Heart left ventricle (tissue), 16 donors: Measurements from ENCODE around the gene ITGA7. TPM values are rescaled to one million over a fixed set of nuclear protein-coding genes. Genes with fewer than 3 reads are reported as not detected.

Source experiments
- ATAC-seq, 4 donors: fragments of 200-7000 bp; cut with Tn5 transposase; one replicate each; pipeline ENCODE4 v1.9.1; 2020 to 2022; ENCODE audit warnings: moderate library complexity in 4 of 4, mild to moderate bottlenecking in 3 of 4, moderate number of reproducible peaks in 1 of 4
- DNase-seq, 5 donors: peaks; one replicate each; pipeline ENCODE4 v3.0.0-alpha.2; 2020
- H3K27ac ChIP-seq, 12 donors: fragments of 200-600 bp; sonication (generic) in 4 of 12; one replicate each; pipeline versions ENCODE4 v1.5.0 to v1.8.0; 2016 to 2022; ENCODE audit warnings: mild to moderate bottlenecking in 2 of 12
- H3K27me3 ChIP-seq, 9 donors: fragments of 200-600 bp; sonication (generic) in 2 of 9; one replicate each; pipeline versions ENCODE4 v1.5.1 to v1.8.0; 2016 to 2022; ENCODE audit warnings: mild to moderate bottlenecking in 3 of 9
- H3K36me3 ChIP-seq, 9 donors: fragments of 200-600 bp; sonication (generic) in 2 of 9; one replicate each; pipeline versions ENCODE4 v1.5.0 to v1.8.0; 2018 to 2022; ENCODE audit warnings: mild to moderate bottlenecking in 2 of 9
- H3K4me1 ChIP-seq, 12 donors: fragments of 200-600 bp; sonication (generic) in 4 of 12; one replicate each; pipeline versions ENCODE4 v1.5.0 to v1.8.0; 2016 to 2022; ENCODE audit warnings: mild to moderate bottlenecking in 3 of 12
- H3K4me3 ChIP-seq, 12 donors: fragments of 200-600 bp; sonication (generic) in 4 of 12; one replicate each; pipeline versions ENCODE4 v1.5.0 to v1.8.0; 2017 to 2022; ENCODE audit warnings: mild to moderate bottlenecking in 9 of 12, moderate library complexity in 4 of 12
- H3K9me3 ChIP-seq, 12 donors: fragments of 200-600 bp; sonication (generic) in 4 of 12; one replicate each; pipeline versions ENCODE4 v1.5.0 to v1.8.0; 2016 to 2022; ENCODE audit warnings: mild to moderate bottlenecking in 1 of 12
- CTCF ChIP-seq, 12 donors: fragments of 200-600 bp; sonication (generic) in 4 of 12; IDR thresholded peaks; one replicate each; pipeline versions ENCODE4 v1.5.0 to v1.8.0; 2018 to 2022; ENCODE audit warnings: antibody characterized with exemption in 12 of 12, mild to moderate bottlenecking in 5 of 12
- POLR2A ChIP-seq, 2 donors: fragments of 450-650 bp; IDR thresholded peaks; one replicate each; pipeline ENCODE4 v1.6.1; 2017; ENCODE audit warnings: antibody characterized with exemption in 2 of 2, mild to moderate bottlenecking in 2 of 2, moderate library complexity in 2 of 2
- WGBS, 4 donors: extraction: QIAGEN DNeasy Blood & Tissue Kit in 2 of 4; methylation state at CpG; one replicate each; pipeline versions ENCODE4 v1.1.5 to v1.1.7; 2013 to 2018; 5-methylcytosine and 5-hydroxymethylcytosine counted together
- intact Hi-C, 10 donors: fragments of 100-400 bp; cut with DNase I; formaldehyde crosslinking; loops; one replicate each; pipeline versions ENCODE4 v1.11.1 to v1.14.2; 2022
- polyA plus RNA-seq, 2 donors: library from polyadenylated mRNA; stranded (reverse); fragments of 200-250 nt; gene quantifications; one replicate each; pipeline ENCODE4 v1.2.3, GENCODE V29; 2013
- total RNA-seq, 9 donors: library from RNA; depleted of rRNA in 2 of 9; stranded (reverse); fragments of >200 nt in 2 of 9; fragmentation: NEBNext Ultra II Directional in 3 of 9; extraction: Animal tissue kit (Norgen Biotek cat#: 25700) in 3 of 9; gene quantifications; one replicate each; pipeline versions ENCODE4 v1.1.0 to v1.2.4, GENCODE V29; 2016 to 2023
- donor health status: ischemic (EF 13 %, LVEDD 7.1; RV severe dilation, severe dysfunction).
- donor health status: healthy with polysubstance abuse.
- donor health status: DM: no; HTN: yes; CAD: no.
- donor health status: DM: no; HTN: no; CAD: no.
- donor health status: ischemic (EF 25% LVEDD 6.9; RV normal size, moderate dysfunction).
- donor health status: ischemic (EF 25% LVEDD 5.7; RV mildly dilated, moderate dysfunction).
- donor health status: healthy.
- donor health status: DM: yes; HTN: yes; CAD: no.
- donor health status: ischemic (EF 35%, LVEDD 5.7; RV mildly dilated, moderate dysfunction).
- donor health status: nonischemic (EF 11% LVEDD 7.7; RV severe dilation, severe dysfunction).
- donor health status: DM: yes; HTN: yes; CAD: no.
- donor health status: PGD.
- donor health status: ischemic (EF 29% LVEDD 5.4; RV normal size, mild dysfunction).
- donor health status: nonischemic (EF 23%, LVEDD 6.1; RV moderate dilation, normal function).

ITGA7 gene
- total and polyA plus RNA-seq, 11 donors = 173 to 1,007 (median 573) TPM

DNA sequence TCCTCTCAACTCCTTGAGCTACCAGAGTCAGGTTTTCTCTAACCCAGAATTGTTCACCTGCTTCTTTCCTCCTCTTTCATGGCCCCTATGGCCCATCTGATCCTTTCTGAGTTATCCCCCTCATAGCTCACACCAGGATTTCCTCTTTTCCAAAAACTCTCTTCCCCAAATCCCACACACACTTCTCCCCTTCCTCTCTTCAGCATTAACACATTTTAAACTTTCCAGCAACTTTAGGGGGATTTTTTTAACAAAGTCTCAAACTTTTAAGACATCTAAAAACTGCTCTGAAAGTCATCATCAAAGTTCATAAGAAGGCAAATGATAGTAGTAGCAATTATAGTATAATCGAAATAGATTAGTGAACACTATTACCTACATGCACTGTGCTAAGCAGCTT lies 63.1 kb downstream of the ITGA7 start:
- no peak for DNase-seq
- no peak overlapping the region for H3K4me3 ChIP-seq
- H3K4me1 ChIP-seq = peaks cover 0 to 47% (median 6%) of the 10 kb centered on the region in 12 donors
- no peak for ATAC-seq
- no peaks in the 10 kb centered on the region for H3K9me3 ChIP-seq
- no peak overlapping the region for H3K27ac ChIP-seq
- H3K36me3 ChIP-seq = no peaks in the 10 kb centered on the region
- TF ChIP-seq CTCF (IDR thresholded peaks at IDR 0.05) (no peak), POLR2A (IDR thresholded peaks at IDR 0.05) (no peak)
- intact Hi-C loops = no loop called here
- no peaks in the 10 kb centered on the region for H3K27me3 ChIP-seq
- 81 to 90% (median 89%) methylated on average over 1 of the region's 1 CpG for WGBS, 4 donors

DNA sequence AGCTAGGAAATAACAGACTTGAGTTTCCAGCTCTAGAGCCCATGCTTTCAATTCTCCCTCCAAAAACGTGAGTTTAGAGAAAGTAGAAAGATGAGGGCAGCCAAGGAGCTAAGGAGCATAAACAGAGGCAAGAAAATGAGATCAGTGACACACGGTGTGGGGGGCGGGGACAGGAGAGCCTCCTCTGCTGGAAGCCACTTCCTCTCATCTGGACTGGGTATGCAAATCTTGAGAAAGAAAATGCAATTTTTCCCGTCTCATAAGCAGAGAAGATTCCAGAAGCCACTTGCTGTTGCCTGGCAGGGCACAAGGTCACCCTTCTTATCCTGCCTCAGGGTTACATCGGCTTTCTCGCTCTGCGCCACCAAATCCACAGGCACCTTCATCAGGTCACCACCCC lies 65.0 kb downstream of the ITGA7 start:
- ATAC-seq (no peak), DNase-seq (no peak)
- Histone ChIP-seq H3K36me3 (no peaks in the 10 kb centered on the region), H3K4me1 (peaks cover 0 to 47% (median 6%) of the 10 kb centered on the region in 12 donors), H3K27ac (peak overlapping the region in 4 of 12 donors; percentile 7 to 83 (median 42)), H3K4me3 (no peak overlapping the region), H3K9me3 (no peaks in the 10 kb centered on the region), H3K27me3 (no peaks in the 10 kb centered on the region)
- intact Hi-C loops = no loop called here
- 73 to 76% (median 75%) methylated on average over 7 of the region's 7 CpGs for WGBS, 4 donors
- TF ChIP-seq POLR2A (IDR thresholded peaks at IDR 0.05) (no peak), CTCF (IDR thresholded peaks at IDR 0.05) (no peak)

GRCh38 chr12:55642267-55642666 lies 65.4 kb downstream of the ITGA7 start:
- H3K27ac ChIP-seq = peak overlapping the region in 4 of 12 donors; percentile 7 to 83 (median 42)
- H3K4me3 ChIP-seq = no peak overlapping the region
- no peaks in the 10 kb centered on the region for H3K9me3 ChIP-seq
- intact Hi-C loops = no loop called here
- peaks cover 0 to 46% (median 6%) of the 10 kb centered on the region in 12 donors for H3K4me1 ChIP-seq
- no peak for DNase-seq
- TF ChIP-seq POLR2A (IDR thresholded peaks at IDR 0.05) (no peak), CTCF (IDR thresholded peaks at IDR 0.05) (no peak)
- 41 to 78% (median 59%) methylated on average over 2 of the region's 2 CpGs for WGBS, 4 donors
- H3K27me3 ChIP-seq = no peaks in the 10 kb centered on the region
- no peaks in the 10 kb centered on the region for H3K36me3 ChIP-seq
- ATAC-seq = peak in 1 of 4 donors; percentile 12

DNA sequence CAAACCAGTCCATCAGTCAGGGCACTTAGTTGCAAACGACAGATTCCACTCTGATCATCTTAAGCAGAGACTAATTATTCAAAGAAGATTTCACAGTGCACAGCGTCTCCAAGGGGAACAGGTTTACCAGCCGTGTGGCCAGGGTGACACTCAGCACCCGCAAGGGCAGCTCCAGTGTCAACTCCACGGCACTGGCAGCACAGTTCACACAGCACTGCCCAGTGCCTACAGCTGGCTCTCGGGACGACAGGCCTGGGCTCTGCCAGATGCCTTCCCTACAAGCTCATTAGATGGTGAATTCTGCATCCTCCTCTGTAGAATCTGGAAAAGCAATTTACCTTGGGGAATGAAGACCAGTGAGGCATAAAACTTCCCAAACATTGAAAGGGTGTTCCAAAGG lies 66.1 kb downstream of the ITGA7 start:
- intact Hi-C loops = no loop called here
- no peaks in the 10 kb centered on the region for H3K27me3 ChIP-seq
- H3K27ac ChIP-seq = peak overlapping the region in 2 of 12 donors; percentile 34 to 83
- H3K4me1 ChIP-seq = peaks cover 0 to 40% (median 3%) of the 10 kb centered on the region in 12 donors
- no peaks in the 10 kb centered on the region for H3K9me3 ChIP-seq
- peak in 2 of 4 donors; percentile 21 to 45 for ATAC-seq
- no peaks in the 10 kb centered on the region for H3K36me3 ChIP-seq
- 67 to 73% (median 69%) methylated on average over 7 of the region's 7 CpGs for WGBS, 4 donors
- H3K4me3 ChIP-seq = no peak overlapping the region
- TF ChIP-seq POLR2A (IDR thresholded peaks at IDR 0.05) = no peak
- DNase-seq = peak in 1 of 5 donors; percentile 66

- no peak for TF ChIP-seq CTCF (IDR thresholded peaks at IDR 0.05)
- no peak for TF ChIP-seq POLR2A (IDR thresholded peaks at IDR 0.05)
- intact Hi-C loops = no loop called here
These were observed 70.2 kb downstream of the ITGA7 start for GRCh38 chr12:55637467-55637866.

More at GRCh38 chr12:55637467-55637866, 70.2 kb downstream of the ITGA7 start:
- no peak overlapping the region for H3K27ac ChIP-seq
- H3K36me3 ChIP-seq = no peaks in the 10 kb centered on the region
- no peaks in the 10 kb centered on the region for H3K27me3 ChIP-seq
- ATAC-seq (no peak), DNase-seq (no peak)
- 82 to 89% (median 88%) methylated on average over 15 of the region's 15 CpGs for WGBS, 4 donors
- no peaks in the 10 kb centered on the region for H3K9me3 ChIP-seq
- no peak overlapping the region for H3K4me3 ChIP-seq
- H3K4me1 ChIP-seq = peaks cover 0 to 16% (median 0%) of the 10 kb centered on the region in 12 donors
